Nephron (organoid): Measurements from ENCODE around the gene ODC1.

Source experiments
- H3K27ac Mint-ChIP-seq, 3 experiments: 2 replicates each; pipeline ENCODE4 v1.8.0; 2020; ENCODE audit warnings: mixed read lengths in 3 of 3, mild to moderate bottlenecking in 2 of 3, moderate library complexity in 1 of 3
- H3K27me3 Mint-ChIP-seq: 2 replicates; pipeline ENCODE4 v1.8.0; 2021; ENCODE audit warnings: low read depth, mild to moderate bottlenecking, moderate library complexity, mixed read lengths
- H3K36me3 Mint-ChIP-seq: 2 replicates; pipeline ENCODE4 v1.8.0; 2020; ENCODE audit warnings: low read depth, mixed read lengths
- H3K4me1 Mint-ChIP-seq: 2 replicates; pipeline ENCODE4 v1.8.0; 2020; ENCODE audit warnings: mixed read lengths
- H3K4me3 Mint-ChIP-seq, 3 experiments: 2 replicates each; pipeline ENCODE4 v1.8.0; 2020; ENCODE audit warnings: mild to moderate bottlenecking in 3 of 3, mixed read lengths in 3 of 3, moderate library complexity in 2 of 3
- H3K9me3 Mint-ChIP-seq: 2 replicates; pipeline ENCODE4 v1.8.0; 2020; ENCODE audit warnings: mixed read lengths
- TF ChIP-seq, protein P1 (sequence below), 3 experiments: fragments of 200-600 bp; sonication (generic); IDR thresholded peaks; one replicate each; pipeline ENCODE4 v1.5.0; 2021; ENCODE audit warnings: antibody characterized with exemption in 3 of 3; ENCODE audit not compliant: unreplicated experiment in 3 of 3

ODC1 gene

DNA sequence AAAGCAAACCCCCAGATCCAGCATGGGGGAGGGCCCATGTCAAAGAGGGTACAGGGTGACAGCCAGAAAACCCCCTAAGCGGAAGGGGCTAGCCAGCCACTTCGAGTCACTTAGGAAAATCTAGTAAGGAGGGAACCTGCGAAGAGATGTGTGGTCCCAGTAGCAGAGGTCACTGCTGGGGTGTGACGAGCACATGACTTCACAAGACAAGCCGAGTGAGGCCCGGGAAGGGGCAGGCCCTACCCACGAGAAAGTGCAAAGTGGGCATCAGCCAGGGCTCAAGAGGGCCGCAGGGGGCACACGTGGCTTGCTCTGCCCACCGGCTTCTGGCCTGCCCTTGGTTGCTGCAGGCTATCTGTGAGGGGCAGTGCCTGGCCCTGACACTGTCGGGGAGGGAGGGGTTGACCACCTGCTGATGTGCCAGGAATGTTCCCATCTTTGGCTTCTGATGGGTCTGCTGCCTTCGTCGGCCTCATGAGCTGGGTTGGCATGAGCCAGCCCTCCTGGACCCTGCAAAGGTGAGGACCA, 11.5 kb downstream of the ODC1 start:
- Mint-ChIP-seq H3K9me3 (no peaks in the 10 kb centered on the region), H3K27me3 (peaks cover 11% of the 10 kb centered on the region)
- TF ChIP-seq, protein P1, sequence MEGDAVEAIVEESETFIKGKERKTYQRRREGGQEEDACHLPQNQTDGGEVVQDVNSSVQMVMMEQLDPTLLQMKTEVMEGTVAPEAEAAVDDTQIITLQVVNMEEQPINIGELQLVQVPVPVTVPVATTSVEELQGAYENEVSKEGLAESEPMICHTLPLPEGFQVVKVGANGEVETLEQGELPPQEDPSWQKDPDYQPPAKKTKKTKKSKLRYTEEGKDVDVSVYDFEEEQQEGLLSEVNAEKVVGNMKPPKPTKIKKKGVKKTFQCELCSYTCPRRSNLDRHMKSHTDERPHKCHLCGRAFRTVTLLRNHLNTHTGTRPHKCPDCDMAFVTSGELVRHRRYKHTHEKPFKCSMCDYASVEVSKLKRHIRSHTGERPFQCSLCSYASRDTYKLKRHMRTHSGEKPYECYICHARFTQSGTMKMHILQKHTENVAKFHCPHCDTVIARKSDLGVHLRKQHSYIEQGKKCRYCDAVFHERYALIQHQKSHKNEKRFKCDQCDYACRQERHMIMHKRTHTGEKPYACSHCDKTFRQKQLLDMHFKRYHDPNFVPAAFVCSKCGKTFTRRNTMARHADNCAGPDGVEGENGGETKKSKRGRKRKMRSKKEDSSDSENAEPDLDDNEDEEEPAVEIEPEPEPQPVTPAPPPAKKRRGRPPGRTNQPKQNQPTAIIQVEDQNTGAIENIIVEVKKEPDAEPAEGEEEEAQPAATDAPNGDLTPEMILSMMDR (IDR thresholded peaks at IDR 0.05; ENCODE audit: unreplicated experiment in 3 of 3), result no peak

GRCh38 chr2:10435820-10436204, 12.3 kb downstream of the ODC1 start:
- no peaks in the 10 kb centered on the region for H3K9me3 Mint-ChIP-seq
- peaks cover 12% of the 10 kb centered on the region for H3K36me3 Mint-ChIP-seq
- TF ChIP-seq, protein P1 (IDR thresholded peaks at IDR 0.05; ENCODE audit: unreplicated experiment in 3 of 3), result no peak
- H3K4me3 Mint-ChIP-seq, result no peak overlapping the region
- H3K27me3 Mint-ChIP-seq, result peaks cover 14% of the 10 kb centered on the region
- H3K4me1 Mint-ChIP-seq, result peaks cover 5% of the 10 kb centered on the region
- no peak overlapping the region for H3K27ac Mint-ChIP-seq

More for the DNA sequence above, 11.5 kb downstream of the ODC1 start:
- peaks cover 5% of the 10 kb centered on the region for H3K4me1 Mint-ChIP-seq
- no peak overlapping the region for H3K4me3 Mint-ChIP-seq
- no peak overlapping the region for H3K27ac Mint-ChIP-seq
- peaks cover 19% of the 10 kb centered on the region for H3K36me3 Mint-ChIP-seq

DNA sequence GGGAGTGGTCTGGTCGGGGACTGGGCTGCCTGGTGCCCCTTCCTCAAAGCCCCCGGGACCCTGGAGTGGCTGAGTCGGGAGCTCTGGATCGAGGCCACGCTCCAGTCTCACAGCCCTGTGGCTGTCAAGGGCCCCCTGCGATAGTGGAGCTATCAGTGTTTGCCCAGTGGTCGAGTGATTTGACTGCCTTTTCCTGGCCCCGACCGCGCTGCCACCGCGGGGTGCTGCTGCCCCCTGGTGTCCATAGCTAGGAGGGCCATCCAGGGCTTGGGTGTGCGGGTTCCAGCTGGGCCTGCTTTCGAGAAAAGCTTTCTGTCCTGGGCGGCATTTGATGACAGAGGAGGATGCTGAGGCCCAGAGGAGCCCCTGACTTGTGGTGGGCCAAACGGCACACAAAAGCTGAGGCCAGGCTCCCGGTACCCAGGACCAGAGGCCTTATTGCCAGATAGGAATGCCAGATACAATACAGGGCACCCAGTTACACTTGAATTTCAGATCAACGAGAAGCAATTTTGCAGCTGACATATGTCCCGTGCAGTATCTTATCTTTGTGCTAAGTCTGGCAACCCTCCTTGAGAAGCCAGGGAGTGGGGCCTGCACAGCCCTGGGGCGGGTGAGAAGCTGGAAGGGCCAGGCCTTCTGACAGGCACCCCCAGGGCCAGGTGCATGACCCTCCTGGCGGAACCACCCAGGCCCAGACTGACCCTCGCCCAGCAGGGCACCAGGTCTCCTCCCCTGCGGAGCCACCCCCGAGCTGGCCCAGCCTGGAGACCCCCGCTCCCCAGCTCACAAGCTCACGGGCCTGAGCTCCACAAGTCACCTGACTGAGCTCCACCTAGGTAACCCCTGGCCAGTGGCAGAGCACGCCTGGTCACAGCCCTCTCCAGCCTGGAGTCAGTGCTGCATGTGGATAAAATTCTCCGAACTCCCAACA, 13.0 kb downstream of the ODC1 start:
- Mint-ChIP-seq H3K36me3 (peaks cover 7% of the 10 kb centered on the region), H3K4me1 (peaks cover 5% of the 10 kb centered on the region), H3K9me3 (no peaks in the 10 kb centered on the region), H3K27me3 (peaks cover 16% of the 10 kb centered on the region), H3K27ac (peak overlapping the region in 2 of 3 experiments; percentile 48 to 50), H3K4me3 (peak overlapping the region in 2 of 3 experiments; percentile 31 to 39)
- TF ChIP-seq, protein P1 (IDR thresholded peaks at IDR 0.05; ENCODE audit: unreplicated experiment in 3 of 3), result peak; percentile 90 to 97 (median 94)

- Mint-ChIP-seq H3K9me3 (no peaks in the 10 kb centered on the region), H3K36me3 (no peaks in the 10 kb centered on the region), H3K27me3 (peaks cover 16% of the 10 kb centered on the region), H3K27ac (no peak overlapping the region), H3K4me3 (no peak overlapping the region), H3K4me1 (peaks cover 5% of the 10 kb centered on the region)
- TF ChIP-seq, protein P1 (IDR thresholded peaks at IDR 0.05; ENCODE audit: unreplicated experiment in 3 of 3), result no peak
Observed at GRCh38 chr2:10433947-10434885, 13.9 kb downstream of the ODC1 start.

DNA sequence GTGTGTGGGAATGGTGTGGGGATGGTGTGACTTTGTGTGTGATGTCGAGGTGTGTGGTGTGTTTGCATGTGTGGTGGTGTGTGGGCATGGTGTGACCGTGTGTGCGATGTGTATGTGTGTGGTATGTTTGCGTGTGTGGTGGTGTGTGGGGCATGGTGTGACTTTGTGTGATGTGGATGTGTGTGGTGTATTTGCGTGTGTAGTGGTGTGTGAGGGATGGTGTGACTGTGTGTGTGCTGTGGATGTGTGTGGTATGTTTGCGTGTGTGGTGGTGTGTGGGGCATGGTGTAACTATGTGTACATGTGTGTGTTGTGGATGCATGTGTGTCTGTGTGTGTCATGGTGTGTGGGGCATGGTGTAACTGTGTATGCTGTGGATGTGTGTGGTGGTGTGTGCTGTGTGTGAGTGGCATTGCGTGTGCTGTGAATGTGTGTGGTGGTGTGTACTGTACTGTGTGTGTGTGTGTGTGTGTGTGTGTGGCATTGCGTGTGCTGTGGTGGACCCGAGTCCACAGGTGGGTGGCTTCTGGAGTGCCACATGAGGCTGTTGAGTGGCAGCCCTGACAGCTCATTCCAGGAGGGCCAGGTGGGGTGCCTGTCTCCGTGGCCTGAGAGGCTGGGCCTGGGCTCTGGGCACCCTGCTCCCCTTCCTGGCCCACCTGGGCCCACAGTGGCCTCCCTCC, 14.7 kb downstream of the ODC1 start:
- TF ChIP-seq, protein P1 (IDR thresholded peaks at IDR 0.05; ENCODE audit: unreplicated experiment in 3 of 3), result no peak
- no peaks in the 10 kb centered on the region for H3K9me3 Mint-ChIP-seq
- H3K4me3 Mint-ChIP-seq, result peak overlapping the region in 2 of 3 experiments; percentile 0 to 26
- no peaks in the 10 kb centered on the region for H3K36me3 Mint-ChIP-seq
- peaks cover 5% of the 10 kb centered on the region for H3K4me1 Mint-ChIP-seq
- H3K27ac Mint-ChIP-seq, result peak overlapping the region in 1 of 3 experiments; percentile 44
- peaks cover 16% of the 10 kb centered on the region for H3K27me3 Mint-ChIP-seq
